Measurements from ENCODE around the gene UBIAD1.

- TF ChIP-seq CTCF (IDR thresholded peaks at IDR 0.05), result no peak
- TF ChIP-seq JUN (CRISPR knock-in tag; IDR thresholded peaks at IDR 0.05), result no peak
- no peak for TF ChIP-seq ZNF423 (CRISPR knock-in tag; IDR thresholded peaks at IDR 0.05)
- no peak for TF ChIP-seq ZNF263 (CRISPR knock-in tag; IDR thresholded peaks at IDR 0.05; ENCODE audit: low read depth)
Observed at GRCh38 chr1:11311816-11312755, 39.1 kb downstream of the UBIAD1 start.

All from WTC11 (cell line).